HPDE6-E6E7 (cell line): ENCODE measurements around the gene ENOX2.
"Not testable (repeated sequence)": the region's sequence is repeated elsewhere in the genome, so short reads cannot be mapped to it uniquely, and the experiment has no call there.

Experiments used
- DNase-seq: peaks from one replicate; pipeline ENCODE4 v3.0.0; 2011; ENCODE audit warnings: missing footprints; ENCODE audit errors: extremely low spot score

ENOX2 gene

GRCh38 chrX:130756233-130756632 lies 146.8 kb downstream of the ENOX2 start:
- no peak for DNase-seq

GRCh38 chrX:130754353-130754752 lies 148.7 kb downstream of the ENOX2 start:
- no peak for DNase-seq

GRCh38 chrX:130746709-130747342 lies 156.2 kb downstream of the ENOX2 start:
- DNase-seq = no peak

GRCh38 chrX:130746077-130746476 lies 156.9 kb downstream of the ENOX2 start:
- no peak for DNase-seq

- DNase-seq = no peak
Observed at GRCh38 chrX:130741584-130741983, 161.4 kb downstream of the ENOX2 start.

- DNase-seq = no peak
Observed at GRCh38 chrX:130741151-130741550, 161.9 kb downstream of the ENOX2 start.

GRCh38 chrX:130738638-130739195 lies 164.3 kb downstream of the ENOX2 start:
- no peak for DNase-seq

- DNase-seq = no peak
Observed at GRCh38 chrX:130734713-130735112, 168.3 kb downstream of the ENOX2 start.

GRCh38 chrX:130728208-130728607 lies 174.8 kb downstream of the ENOX2 start:
- DNase-seq = no peak

- no peak for DNase-seq
Observed at GRCh38 chrX:130726661-130727060, 176.3 kb downstream of the ENOX2 start.

GRCh38 chrX:130725519-130725918 lies 177.5 kb downstream of the ENOX2 start:
- DNase-seq = no peak

- no peak for DNase-seq
Observed at GRCh38 chrX:130719413-130719812, 183.6 kb downstream of the ENOX2 start.

- no peak for DNase-seq
Observed at GRCh38 chrX:130718137-130718536, 184.9 kb downstream of the ENOX2 start.

- DNase-seq = no peak
Observed at GRCh38 chrX:130716781-130717413, 186.1 kb downstream of the ENOX2 start.

GRCh38 chrX:130716346-130716745 lies 186.7 kb downstream of the ENOX2 start:
- no peak for DNase-seq

- DNase-seq = no peak
Observed at GRCh38 chrX:130715299-130715698, 187.7 kb downstream of the ENOX2 start.

- DNase-seq = no peak
Observed at GRCh38 chrX:130714665-130715064, 188.3 kb downstream of the ENOX2 start.

GRCh38 chrX:130714135-130714534 lies 188.9 kb downstream of the ENOX2 start:
- no peak for DNase-seq

GRCh38 chrX:130709178-130709577 lies 193.8 kb downstream of the ENOX2 start:
- not testable (repeated sequence) for DNase-seq

GRCh38 chrX:130705591-130705990 lies 197.4 kb downstream of the ENOX2 start:
- DNase-seq = no peak

GRCh38 chrX:130704053-130705038 lies 198.7 kb downstream of the ENOX2 start:
- no peak for DNase-seq
